Breast epithelium (tissue), 3 donors: ENCODE data around the gene CRELD2.

Experiments
- POLR2A ChIP-seq: fragments of 450-650 bp; IDR thresholded peaks from one replicate; pipeline ENCODE4 v1.6.1; 2016; ENCODE audit warnings: antibody characterized with exemption, mild to moderate bottlenecking, moderate library complexity
- POLR2AphosphoS5 ChIP-seq, 3 donors: sonication (generic); formaldehyde crosslinking; IDR thresholded peaks; one replicate each; pipeline ENCODE4 v1.6.1; 2017; ENCODE audit warnings: antibody characterized with exemption in 3 of 3

DNA sequence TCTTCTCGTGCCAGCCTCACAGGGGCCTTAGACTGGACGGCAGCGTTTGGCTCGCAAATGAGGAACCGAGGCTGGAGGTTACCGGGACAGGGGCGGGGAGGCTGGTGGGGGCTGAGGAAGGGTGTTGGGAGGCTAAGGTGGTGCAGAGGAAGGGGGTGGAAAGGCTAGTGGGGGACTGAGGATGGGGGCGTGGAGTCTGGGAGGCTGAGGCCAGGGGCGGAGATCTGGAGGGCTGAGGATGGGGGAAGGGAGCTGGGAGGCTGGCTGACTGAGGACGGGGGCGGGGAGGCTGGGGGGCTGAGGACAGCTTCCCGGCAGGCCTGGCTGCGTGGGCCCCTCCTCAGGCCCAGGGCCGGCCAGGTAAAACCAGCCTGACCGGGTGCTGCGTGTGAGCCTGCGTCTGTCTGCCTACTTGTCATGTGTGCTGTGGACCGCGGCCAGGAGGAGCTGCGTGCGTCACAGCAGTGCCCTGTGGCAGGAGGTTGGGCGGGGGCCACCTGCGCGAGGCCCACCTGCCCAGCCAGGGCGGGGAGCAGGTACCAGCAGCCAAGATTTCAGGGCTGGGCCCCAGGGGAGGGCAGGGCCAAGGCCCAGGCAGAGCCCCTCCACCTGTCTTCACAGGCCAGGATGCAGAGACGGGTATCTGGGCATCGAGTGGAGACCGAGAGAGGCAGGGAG lies 32.7 kb downstream of the CRELD2 start:
- TF ChIP-seq POLR2A (no peak), POLR2AphosphoS5 (IDR thresholded peaks at IDR 0.05) (peak; percentile 63 to 89 (median 82))
